GM18907 (cell line): ENCODE results near the gene CNNM3.
A peak's percentile ranks its signal among the peaks of the same experiment; 100 is the strongest.
"Not testable (repeated sequence)": the region's sequence is repeated elsewhere in the genome, so short reads cannot be mapped to it uniquely, and the experiment has no call there.

Experiments used
- ATAC-seq: cut with Tn5 transposase; IDR thresholded peaks from one replicate; pipeline ENCODE4 v1.9.1; 2021; ENCODE audit warnings: mild to moderate bottlenecking, moderate library complexity; ENCODE audit not compliant: unreplicated experiment

The CNNM3 gene

GRCh38 chr2:96860065-96861029 is 44.3 kb downstream of the CNNM3 start:
- no peak for ATAC-seq

- no peak for ATAC-seq
Observed at GRCh38 chr2:96861074-96861473, 45.0 kb downstream of the CNNM3 start.

GRCh38 chr2:96863056-96863455 is 47.0 kb downstream of the CNNM3 start:
- ATAC-seq, result not testable (repeated sequence)

GRCh38 chr2:96863575-96864342 is 47.7 kb downstream of the CNNM3 start:
- no peak for ATAC-seq

- no peak for ATAC-seq
Observed at GRCh38 chr2:96864343-96865091, 48.4 kb downstream of the CNNM3 start.

- ATAC-seq, result no peak
Observed at GRCh38 chr2:96865654-96866053, 49.6 kb downstream of the CNNM3 start.

- no peak for ATAC-seq
Observed at GRCh38 chr2:96866149-96866548, 50.1 kb downstream of the CNNM3 start.

- ATAC-seq, result no peak
Observed at GRCh38 chr2:96866586-96866985, 50.5 kb downstream of the CNNM3 start.

- no peak for ATAC-seq
Observed at GRCh38 chr2:96866986-96867755, 51.1 kb downstream of the CNNM3 start.

- ATAC-seq, result peak; percentile 24
Observed at GRCh38 chr2:96867756-96868554, 51.9 kb downstream of the CNNM3 start.

GRCh38 chr2:96868555-96869280 is 52.6 kb downstream of the CNNM3 start:
- ATAC-seq, result peak; percentile 43

GRCh38 chr2:96869281-96869821 is 53.3 kb downstream of the CNNM3 start:
- peak; percentile 8 for ATAC-seq

- ATAC-seq, result no peak
Observed at GRCh38 chr2:96869822-96870625, 54.0 kb downstream of the CNNM3 start, which contains the start of gene SEMA4C. Gene SEMA4C, minus strand, starts transcription at chr2:96870080. Its CDS starts 2,194 bp downstream, at chr2:96867886.

- ATAC-seq, result no peak
Observed at GRCh38 chr2:96870626-96871255, 54.7 kb downstream of the CNNM3 start.

- ATAC-seq, result no peak
Observed at GRCh38 chr2:96872591-96873349, 56.7 kb downstream of the CNNM3 start.

- no peak for ATAC-seq
Observed at GRCh38 chr2:96873651-96874096, 57.6 kb downstream of the CNNM3 start.
